ENCODE measurements around the gene NPFFR1. TPM values are rescaled to one million over a fixed set of nuclear protein-coding genes. Genes with fewer than 3 reads are reported as not detected.

Gene NPFFR1
- total RNA-seq, 1 donor from 2014 or later, result not detected

- Histone ChIP-seq H3K4me1 (peaks cover 31% of the 10 kb centered on the region), H3K36me3 (no peaks in the 10 kb centered on the region), H3K9me3 (no peaks in the 10 kb centered on the region), H3K4me3 (peak within 1 kb of the TSS; percentile 87 to 94), H3K27ac (peak within 1 kb of the TSS; percentile 77), H3K27me3 (no peaks in the 10 kb centered on the region)
- TF ChIP-seq POLR2A (IDR thresholded peaks at IDR 0.05) (peak in 1 of 2 donors; percentile 75), POLR2AphosphoS5 (IDR thresholded peaks at IDR 0.05; ENCODE audit: insufficient read depth in 1 of 2, low read depth in 1 of 2) (peak; percentile 44 to 88)
- TF ChIP-seq, protein P1, sequence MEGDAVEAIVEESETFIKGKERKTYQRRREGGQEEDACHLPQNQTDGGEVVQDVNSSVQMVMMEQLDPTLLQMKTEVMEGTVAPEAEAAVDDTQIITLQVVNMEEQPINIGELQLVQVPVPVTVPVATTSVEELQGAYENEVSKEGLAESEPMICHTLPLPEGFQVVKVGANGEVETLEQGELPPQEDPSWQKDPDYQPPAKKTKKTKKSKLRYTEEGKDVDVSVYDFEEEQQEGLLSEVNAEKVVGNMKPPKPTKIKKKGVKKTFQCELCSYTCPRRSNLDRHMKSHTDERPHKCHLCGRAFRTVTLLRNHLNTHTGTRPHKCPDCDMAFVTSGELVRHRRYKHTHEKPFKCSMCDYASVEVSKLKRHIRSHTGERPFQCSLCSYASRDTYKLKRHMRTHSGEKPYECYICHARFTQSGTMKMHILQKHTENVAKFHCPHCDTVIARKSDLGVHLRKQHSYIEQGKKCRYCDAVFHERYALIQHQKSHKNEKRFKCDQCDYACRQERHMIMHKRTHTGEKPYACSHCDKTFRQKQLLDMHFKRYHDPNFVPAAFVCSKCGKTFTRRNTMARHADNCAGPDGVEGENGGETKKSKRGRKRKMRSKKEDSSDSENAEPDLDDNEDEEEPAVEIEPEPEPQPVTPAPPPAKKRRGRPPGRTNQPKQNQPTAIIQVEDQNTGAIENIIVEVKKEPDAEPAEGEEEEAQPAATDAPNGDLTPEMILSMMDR (IDR thresholded peaks at IDR 0.05), result no peak
- peak in 1 of 2 donors; percentile 94 for DNase-seq (ENCODE audit: extremely low spot score in 2 of 2)
- intact Hi-C loops (cut with DNase I), result no loop called here
Observed at GRCh38 chr10:70233109-70233938, 50.5 kb downstream of the NPFFR1 start, which contains the start of gene PPA1. Gene PPA1 (minus strand): TSS chr10:70233429. CDS start chr10:70233327, 102 bp downstream.

GRCh38 chr10:70232859-70233108 is 51.0 kb downstream of the NPFFR1 start:
- DNase-seq (ENCODE audit: extremely low spot score in 2 of 2), result no peak
- intact Hi-C loops (cut with DNase I), result no loop called here

GRCh38 chr10:70232155-70232858 is 51.5 kb downstream of the NPFFR1 start:
- peaks cover 41% of the 10 kb centered on the region for H3K4me1 ChIP-seq
- no peaks in the 10 kb centered on the region for H3K36me3 ChIP-seq
- peak overlapping the region; percentile 87 to 94 for H3K4me3 ChIP-seq
- no peaks in the 10 kb centered on the region for H3K27me3 ChIP-seq
- intact Hi-C loops (cut with DNase I), result no loop called here
- no peaks in the 10 kb centered on the region for H3K9me3 ChIP-seq
- peak overlapping the region; percentile 77 for H3K27ac ChIP-seq
- TF ChIP-seq POLR2AphosphoS5 (IDR thresholded peaks at IDR 0.05; ENCODE audit: insufficient read depth in 1 of 2, low read depth in 1 of 2), result no peak
- TF ChIP-seq, protein P1 (IDR thresholded peaks at IDR 0.05), result no peak
- TF ChIP-seq POLR2A (IDR thresholded peaks at IDR 0.05), result no peak
- DNase-seq (ENCODE audit: extremely low spot score in 2 of 2), result no peak

More at GRCh38 chr10:70232859-70233108, 51.0 kb downstream of the NPFFR1 start:
- Histone ChIP-seq H3K27ac (peak overlapping the region; percentile 77), H3K9me3 (no peaks in the 10 kb centered on the region), H3K4me3 (peak overlapping the region; percentile 87 to 94), H3K4me1 (peaks cover 36% of the 10 kb centered on the region), H3K27me3 (no peaks in the 10 kb centered on the region), H3K36me3 (no peaks in the 10 kb centered on the region)
- TF ChIP-seq, protein P1 (IDR thresholded peaks at IDR 0.05), result no peak
- no peak for TF ChIP-seq POLR2AphosphoS5 (IDR thresholded peaks at IDR 0.05; ENCODE audit: insufficient read depth in 1 of 2, low read depth in 1 of 2)
- TF ChIP-seq POLR2A (IDR thresholded peaks at IDR 0.05), result no peak

DNA sequence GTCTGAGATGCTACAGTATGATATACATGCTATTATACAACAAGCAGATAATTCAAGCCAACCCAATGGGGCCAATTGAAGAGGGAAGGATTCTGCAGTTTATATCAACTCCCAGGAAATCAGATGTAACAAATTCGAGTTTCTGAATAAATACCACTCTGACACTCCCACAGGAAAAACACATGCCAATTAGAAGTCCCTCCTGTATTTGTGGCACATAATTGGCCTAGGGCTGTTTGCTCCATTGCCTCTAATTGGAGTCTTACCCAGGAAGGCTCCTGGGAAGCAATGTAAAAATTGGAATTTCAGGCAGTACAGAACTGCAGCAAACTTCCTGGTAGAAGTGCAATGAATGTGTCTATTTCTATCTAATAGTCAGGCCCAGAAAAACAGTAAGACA is 55.3 kb downstream of the NPFFR1 start:
- Histone ChIP-seq H3K27me3 (no peaks in the 10 kb centered on the region), H3K9me3 (no peaks in the 10 kb centered on the region), H3K4me3 (no peak overlapping the region), H3K27ac (peak overlapping the region; percentile 40), H3K36me3 (no peaks in the 10 kb centered on the region), H3K4me1 (peaks cover 37% of the 10 kb centered on the region)
- DNase-seq (ENCODE audit: extremely low spot score in 2 of 2), result no peak
- no peak for TF ChIP-seq POLR2AphosphoS5 (IDR thresholded peaks at IDR 0.05; ENCODE audit: insufficient read depth in 1 of 2, low read depth in 1 of 2)
- no peak for TF ChIP-seq POLR2A (IDR thresholded peaks at IDR 0.05)
- TF ChIP-seq, protein P1 (IDR thresholded peaks at IDR 0.05), result no peak
- intact Hi-C loops (cut with DNase I), result no loop called here
